ENCODE measurements around the gene RLF.

DNA sequence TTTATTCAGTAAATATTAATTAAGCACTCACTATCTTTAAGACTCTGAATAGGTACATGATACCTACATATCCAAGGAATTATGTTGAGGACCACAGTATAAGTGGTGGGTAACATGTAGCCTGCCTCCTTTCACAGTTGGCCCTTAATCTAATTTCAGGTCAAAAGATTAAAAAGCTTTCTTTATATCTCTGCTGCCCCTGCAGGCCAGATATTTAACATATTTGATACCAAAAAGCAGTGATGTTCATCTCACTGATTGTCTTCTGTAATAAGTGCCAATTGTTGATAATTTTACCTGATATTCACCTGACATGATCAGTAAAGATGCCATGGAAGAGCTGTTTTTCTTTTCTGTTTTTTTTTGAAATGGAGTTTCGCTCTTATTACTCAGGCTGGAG is 36.5 kb downstream of the RLF start:
- no peak for TF ChIP-seq POLR2A (IDR thresholded peaks at IDR 0.05; ENCODE audit: low read depth, low read length)
- no peak for TF ChIP-seq POLR2AphosphoS5 (IDR thresholded peaks at IDR 0.05; ENCODE audit: low read depth, low read length)
- TF ChIP-seq TAF1 (IDR thresholded peaks at IDR 0.05; ENCODE audit: borderline replicate concordance, low read depth, low read length), result no peak

Measured in GM12892 (cell line).